ENCODE data around the gene USP47.

Gene USP47

GRCh38 chr11:11997049-11997322 lies 155.2 kb downstream of the USP47 start:
- ATAC-seq = no peak
- no peak for TF ChIP-seq SNAI2 (CRISPR knock-in tag; IDR thresholded peaks at IDR 0.05)
- no peak for TF ChIP-seq OSR1 (CRISPR knock-in tag; IDR thresholded peaks at IDR 0.05)
- no peak for TF ChIP-seq ARNTL (CRISPR knock-in tag; IDR thresholded peaks at IDR 0.05; ENCODE audit: borderline replicate concordance, low read depth)
- no peak for TF ChIP-seq TCF4 (CRISPR knock-in tag; IDR thresholded peaks at IDR 0.05; ENCODE audit: borderline replicate concordance)
- no peak for TF ChIP-seq CSRNP3 (CRISPR knock-in tag; IDR thresholded peaks at IDR 0.05)
- TF ChIP-seq, protein P1, sequence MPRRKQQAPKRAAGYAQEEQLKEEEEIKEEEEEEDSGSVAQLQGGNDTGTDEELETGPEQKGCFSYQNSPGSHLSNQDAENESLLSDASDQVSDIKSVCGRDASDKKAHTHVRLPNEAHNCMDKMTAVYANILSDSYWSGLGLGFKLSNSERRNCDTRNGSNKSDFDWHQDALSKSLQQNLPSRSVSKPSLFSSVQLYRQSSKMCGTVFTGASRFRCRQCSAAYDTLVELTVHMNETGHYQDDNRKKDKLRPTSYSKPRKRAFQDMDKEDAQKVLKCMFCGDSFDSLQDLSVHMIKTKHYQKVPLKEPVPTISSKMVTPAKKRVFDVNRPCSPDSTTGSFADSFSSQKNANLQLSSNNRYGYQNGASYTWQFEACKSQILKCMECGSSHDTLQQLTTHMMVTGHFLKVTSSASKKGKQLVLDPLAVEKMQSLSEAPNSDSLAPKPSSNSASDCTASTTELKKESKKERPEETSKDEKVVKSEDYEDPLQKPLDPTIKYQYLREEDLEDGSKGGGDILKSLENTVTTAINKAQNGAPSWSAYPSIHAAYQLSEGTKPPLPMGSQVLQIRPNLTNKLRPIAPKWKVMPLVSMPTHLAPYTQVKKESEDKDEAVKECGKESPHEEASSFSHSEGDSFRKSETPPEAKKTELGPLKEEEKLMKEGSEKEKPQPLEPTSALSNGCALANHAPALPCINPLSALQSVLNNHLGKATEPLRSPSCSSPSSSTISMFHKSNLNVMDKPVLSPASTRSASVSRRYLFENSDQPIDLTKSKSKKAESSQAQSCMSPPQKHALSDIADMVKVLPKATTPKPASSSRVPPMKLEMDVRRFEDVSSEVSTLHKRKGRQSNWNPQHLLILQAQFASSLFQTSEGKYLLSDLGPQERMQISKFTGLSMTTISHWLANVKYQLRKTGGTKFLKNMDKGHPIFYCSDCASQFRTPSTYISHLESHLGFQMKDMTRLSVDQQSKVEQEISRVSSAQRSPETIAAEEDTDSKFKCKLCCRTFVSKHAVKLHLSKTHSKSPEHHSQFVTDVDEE (CRISPR knock-in tag; IDR thresholded peaks at IDR 0.05) = no peak
- no peak for TF ChIP-seq TOX (CRISPR knock-in tag; IDR thresholded peaks at IDR 0.05; ENCODE audit: borderline replicate concordance)
- TF ChIP-seq CSDC2 (CRISPR knock-in tag; IDR thresholded peaks at IDR 0.05) = no peak
- TF ChIP-seq, protein P2, sequence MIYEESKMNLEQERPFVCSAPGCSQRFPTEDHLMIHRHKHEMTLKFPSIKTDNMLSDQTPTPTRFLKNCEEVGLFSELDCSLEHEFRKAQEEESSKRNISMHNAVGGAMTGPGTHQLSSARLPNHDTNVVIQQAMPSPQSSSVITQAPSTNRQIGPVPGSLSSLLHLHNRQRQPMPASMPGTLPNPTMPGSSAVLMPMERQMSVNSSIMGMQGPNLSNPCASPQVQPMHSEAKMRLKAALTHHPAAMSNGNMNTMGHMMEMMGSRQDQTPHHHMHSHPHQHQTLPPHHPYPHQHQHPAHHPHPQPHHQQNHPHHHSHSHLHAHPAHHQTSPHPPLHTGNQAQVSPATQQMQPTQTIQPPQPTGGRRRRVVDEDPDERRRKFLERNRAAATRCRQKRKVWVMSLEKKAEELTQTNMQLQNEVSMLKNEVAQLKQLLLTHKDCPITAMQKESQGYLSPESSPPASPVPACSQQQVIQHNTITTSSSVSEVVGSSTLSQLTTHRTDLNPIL (CRISPR knock-in tag; IDR thresholded peaks at IDR 0.05; ENCODE audit: low read depth) = no peak
- TF ChIP-seq RARB (CRISPR knock-in tag; IDR thresholded peaks at IDR 0.05) = no peak
- TF ChIP-seq, protein P3, sequence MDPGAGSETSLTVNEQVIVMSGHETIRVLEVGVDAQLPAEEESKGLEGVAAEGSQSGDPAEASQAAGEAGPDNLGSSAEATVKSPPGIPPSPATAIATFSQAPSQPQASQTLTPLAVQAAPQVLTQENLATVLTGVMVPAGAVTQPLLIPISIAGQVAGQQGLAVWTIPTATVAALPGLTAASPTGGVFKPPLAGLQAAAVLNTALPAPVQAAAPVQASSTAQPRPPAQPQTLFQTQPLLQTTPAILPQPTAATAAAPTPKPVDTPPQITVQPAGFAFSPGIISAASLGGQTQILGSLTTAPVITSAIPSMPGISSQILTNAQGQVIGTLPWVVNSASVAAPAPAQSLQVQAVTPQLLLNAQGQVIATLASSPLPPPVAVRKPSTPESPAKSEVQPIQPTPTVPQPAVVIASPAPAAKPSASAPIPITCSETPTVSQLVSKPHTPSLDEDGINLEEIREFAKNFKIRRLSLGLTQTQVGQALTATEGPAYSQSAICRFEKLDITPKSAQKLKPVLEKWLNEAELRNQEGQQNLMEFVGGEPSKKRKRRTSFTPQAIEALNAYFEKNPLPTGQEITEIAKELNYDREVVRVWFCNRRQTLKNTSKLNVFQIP (CRISPR knock-in tag; IDR thresholded peaks at IDR 0.05; ENCODE audit: borderline replicate concordance, low read depth) = no peak
- no peak for TF ChIP-seq ZC3H10 (CRISPR knock-in tag; IDR thresholded peaks at IDR 0.05)
- no peak for TF ChIP-seq ESRRG (CRISPR knock-in tag; IDR thresholded peaks at IDR 0.05)

DNA sequence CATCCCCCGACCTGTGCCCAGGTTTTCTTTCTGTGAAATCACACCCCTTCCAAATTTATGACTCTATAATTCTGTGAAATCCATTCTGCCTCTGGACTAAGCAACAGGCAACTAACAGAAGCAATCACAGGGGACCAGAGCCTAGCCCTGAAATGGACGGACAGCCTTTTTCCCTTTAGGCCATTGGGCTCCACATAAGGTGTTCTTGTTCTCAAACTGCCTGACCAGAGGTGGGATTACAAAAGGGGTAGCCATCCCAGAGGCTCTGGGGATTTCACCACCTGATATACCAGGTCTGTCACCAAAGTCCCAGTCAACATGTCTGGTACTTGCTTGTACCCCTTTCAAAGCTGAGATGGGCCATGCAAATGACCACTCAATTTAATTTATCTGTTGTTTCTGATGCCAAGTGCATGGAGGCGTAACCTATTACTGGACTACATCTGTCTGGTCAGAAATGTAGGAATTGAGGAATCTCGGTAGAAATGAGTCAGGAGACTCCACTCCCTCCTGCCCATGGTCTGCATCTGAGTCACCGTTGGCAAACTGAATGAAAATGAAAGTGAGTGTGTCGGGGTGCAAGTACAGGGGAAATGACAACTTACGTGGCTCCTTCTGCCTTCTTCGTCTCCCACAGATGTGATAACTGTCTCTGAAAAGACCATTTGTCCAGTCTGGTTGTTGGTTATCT lies 156.5 kb downstream of the USP47 start:
- ATAC-seq = peak; percentile 81
- TF ChIP-seq, protein P1 (CRISPR knock-in tag; IDR thresholded peaks at IDR 0.05) = no peak
- no peak for TF ChIP-seq ARNTL (CRISPR knock-in tag; IDR thresholded peaks at IDR 0.05; ENCODE audit: borderline replicate concordance, low read depth)
- no peak for TF ChIP-seq ZFP3 (CRISPR knock-in tag; IDR thresholded peaks at IDR 0.05)
- TF ChIP-seq ZFP30 (CRISPR knock-in tag; IDR thresholded peaks at IDR 0.05) = no peak
- TF ChIP-seq ESRRG (CRISPR knock-in tag; IDR thresholded peaks at IDR 0.05) = no peak
- no peak for TF ChIP-seq TCF4 (CRISPR knock-in tag; IDR thresholded peaks at IDR 0.05; ENCODE audit: borderline replicate concordance)
- TF ChIP-seq ISL1 (CRISPR knock-in tag; IDR thresholded peaks at IDR 0.05) = no peak
- no peak for TF ChIP-seq ZC3H10 (CRISPR knock-in tag; IDR thresholded peaks at IDR 0.05)
- TF ChIP-seq ZNF8 (CRISPR knock-in tag; IDR thresholded peaks at IDR 0.05) = no peak

DNA sequence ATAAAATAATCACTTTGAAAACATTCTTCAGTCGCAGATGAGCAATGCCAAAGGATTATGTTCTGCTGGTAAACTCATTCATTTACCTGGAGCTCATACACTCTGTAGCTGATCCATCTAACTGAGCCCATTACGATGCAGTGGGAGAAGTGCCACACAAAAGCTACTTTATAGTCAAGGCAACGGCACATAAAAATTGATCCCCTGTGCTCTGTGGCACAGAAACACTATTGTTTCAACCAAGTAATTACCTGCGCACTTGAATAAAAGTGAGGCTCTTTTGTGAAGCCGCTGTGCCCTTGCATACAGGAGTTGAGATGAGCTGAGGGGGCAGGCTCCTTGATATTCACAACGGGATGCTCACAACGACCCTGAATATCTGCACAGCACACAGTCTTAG lies 159.4 kb downstream of the USP47 start:
- ATAC-seq = no peak
- TF ChIP-seq ARNTL (CRISPR knock-in tag; IDR thresholded peaks at IDR 0.05; ENCODE audit: borderline replicate concordance, low read depth) = no peak
- TF ChIP-seq ZFP30 (CRISPR knock-in tag; IDR thresholded peaks at IDR 0.05) = no peak
- TF ChIP-seq, protein P1 (CRISPR knock-in tag; IDR thresholded peaks at IDR 0.05) = no peak
- TF ChIP-seq RARB (CRISPR knock-in tag; IDR thresholded peaks at IDR 0.05) = no peak
- TF ChIP-seq, protein P2 (CRISPR knock-in tag; IDR thresholded peaks at IDR 0.05; ENCODE audit: low read depth) = no peak
- TF ChIP-seq GLIS3 (CRISPR knock-in tag; IDR thresholded peaks at IDR 0.05) = no peak
- no peak for TF ChIP-seq SNAI2 (CRISPR knock-in tag; IDR thresholded peaks at IDR 0.05)
- no peak for TF ChIP-seq ZNF565 (CRISPR knock-in tag; conservative IDR thresholded peaks at IDR 0.05; ENCODE audit: low read depth)
- no peak for TF ChIP-seq OSR1 (CRISPR knock-in tag; IDR thresholded peaks at IDR 0.05)
- TF ChIP-seq ISL1 (CRISPR knock-in tag; IDR thresholded peaks at IDR 0.05) = no peak
- no peak for TF ChIP-seq CSRNP3 (CRISPR knock-in tag; IDR thresholded peaks at IDR 0.05)

All from SK-N-SH treated with all-trans-retinoic acid at 6 μM for 48 hours (cell line).